NCI-H526 treated with DMSO at 0.1 percent for 48 hours (cell line): ENCODE measurements around the gene S100A13.
A peak's percentile ranks its signal among the peaks of the same experiment; 100 is the strongest.
"Not testable (repeated sequence)": the region's sequence is repeated elsewhere in the genome, so short reads cannot be mapped to it uniquely, and the experiment has no call there.

Experiments
- DNase-seq: peaks from one replicate; lab custom pipeline; 2025; lab: John Stamatoyannopoulos, UW

S100A13 gene

GRCh38 chr1:153626904-153627714, at the start of gene S100A13:
TSS of gene S100A13 (minus strand) at chr1:153627505. CDS start at chr1:153626472, 1,033 bp downstream.
- DNase-seq = peak; percentile 91

GRCh38 chr1:153673511-153673910, 46.2 kb upstream of the S100A13 start:
- DNase-seq = no peak

- peak; percentile 93 for DNase-seq
These were observed 44.5 kb upstream of the S100A13 start for GRCh38 chr1:153671628-153672353.

- peak; percentile 100 for DNase-seq
These were observed 43.7 kb upstream of the S100A13 start, which contains the start of gene ILF2 for GRCh38 chr1:153670859-153671627. TSS of gene ILF2 (minus strand) at chr1:153670993. CDS start at chr1:153670922, 71 bp downstream.

GRCh38 chr1:153670257-153670858, 43.1 kb upstream of the S100A13 start:
- DNase-seq = no peak

- DNase-seq = no peak
These were observed 42.3 kb upstream of the S100A13 start for GRCh38 chr1:153669606-153670005.

- DNase-seq = not testable (repeated sequence)
These were observed 41.4 kb upstream of the S100A13 start for GRCh38 chr1:153668672-153669071.

GRCh38 chr1:153667439-153667838, 40.1 kb upstream of the S100A13 start:
- no peak for DNase-seq

- no peak for DNase-seq
These were observed 35.9 kb upstream of the S100A13 start for GRCh38 chr1:153663211-153663610.

GRCh38 chr1:153662269-153662668, 35.0 kb upstream of the S100A13 start:
- DNase-seq = no peak

GRCh38 chr1:153661111-153661708, 33.9 kb upstream of the S100A13 start:
- no peak for DNase-seq

- DNase-seq = no peak
These were observed 32.4 kb upstream of the S100A13 start for GRCh38 chr1:153659656-153660055.

GRCh38 chr1:153659175-153659534, 31.9 kb upstream of the S100A13 start:
- DNase-seq = no peak

GRCh38 chr1:153658400-153659174, 31.3 kb upstream of the S100A13 start, which contains the start of gene SNAPIN:
TSS of gene SNAPIN (plus strand) at chr1:153658703. CDS start at chr1:153658744, 41 bp downstream.
- DNase-seq = peak; percentile 98

GRCh38 chr1:153655333-153655732, 28.0 kb upstream of the S100A13 start:
- DNase-seq = no peak

GRCh38 chr1:153652805-153653500, 25.6 kb upstream of the S100A13 start:
- DNase-seq = no peak

- no peak for DNase-seq
These were observed 24.5 kb upstream of the S100A13 start for GRCh38 chr1:153651771-153652170.

- DNase-seq = no peak
These were observed 22.5 kb upstream of the S100A13 start for GRCh38 chr1:153649863-153650235.

- no peak for DNase-seq
These were observed 22.0 kb upstream of the S100A13 start for GRCh38 chr1:153649137-153649862.
